ENCODE measurements around the gene BECN2. TPM values are rescaled to one million over a fixed set of nuclear protein-coding genes. Genes with fewer than 3 reads are reported as not detected.
A peak's percentile ranks its signal among the peaks of the same experiment; 100 is the strongest.
"Not testable (repeated sequence)": the region's sequence is repeated elsewhere in the genome, so short reads cannot be mapped to it uniquely, and the experiment has no call there.

The BECN2 gene
- total RNA-seq, 4 donors from 2014 or later, result not detected

- Histone ChIP-seq H3K27me3 (no peaks in the 10 kb centered on the region), H3K4me3 (no peak overlapping the region), H3K9me3 (no peaks in the 10 kb centered on the region), H3K27ac (no peak overlapping the region), H3K4me1 (no peaks in the 10 kb centered on the region), H3K36me3 (no peaks in the 10 kb centered on the region)
- TF ChIP-seq CTCF (IDR thresholded peaks at IDR 0.05) (no peak), POLR2A (IDR thresholded peaks at IDR 0.05) (no peak)
- WGBS, 2 donors, result 61 to 68% methylated on average over 6 of the region's 6 CpGs
- DNase-seq, result no peak
- intact Hi-C loops (cut with DNase I), result no loop called here
Measured at GRCh38 chr1:241976229-241976628, 18.7 kb downstream of the BECN2 start.

GRCh38 chr1:241979071-241979470 lies 21.5 kb downstream of the BECN2 start:
- Histone ChIP-seq H3K4me3 (no peak overlapping the region), H3K27me3 (no peaks in the 10 kb centered on the region), H3K36me3 (no peaks in the 10 kb centered on the region), H3K4me1 (no peaks in the 10 kb centered on the region), H3K9me3 (no peaks in the 10 kb centered on the region), H3K27ac (no peak overlapping the region)
- no peak for DNase-seq
- 90% methylated on average over 17 to 18 of the region's 18 CpGs for WGBS, 2 donors
- TF ChIP-seq POLR2A (IDR thresholded peaks at IDR 0.05) (no peak), CTCF (IDR thresholded peaks at IDR 0.05) (no peak)
- intact Hi-C loops (cut with DNase I), result no loop called here

- 45 to 64% methylated on average over 1 of the region's 1 CpG for WGBS, 2 donors
Measured at GRCh38 chr1:241979926-241980325, 22.4 kb downstream of the BECN2 start.

GRCh38 chr1:241985787-241986186 lies 28.2 kb downstream of the BECN2 start:
- no peak overlapping the region for H3K4me3 ChIP-seq
- H3K27ac ChIP-seq, result no peak overlapping the region
- intact Hi-C loops (cut with DNase I), result loop anchor here (10.0 kb wide), 2 partner anchors 81 to 371 kb away; no protein-coding TSS in a partner anchor
- no peak for DNase-seq
- WGBS, 2 donors, result 62 to 70% methylated on average over 10 of the region's 10 CpGs
- TF ChIP-seq CTCF (IDR thresholded peaks at IDR 0.05) (peak in 3 of 6 experiments; percentile 18 to 46 (median 21)), POLR2A (IDR thresholded peaks at IDR 0.05) (no peak)
- H3K36me3 ChIP-seq, result no peaks in the 10 kb centered on the region
- H3K9me3 ChIP-seq, result no peaks in the 10 kb centered on the region
- no peaks in the 10 kb centered on the region for H3K4me1 ChIP-seq
- H3K27me3 ChIP-seq, result no peaks in the 10 kb centered on the region

More at GRCh38 chr1:241979926-241980325, 22.4 kb downstream of the BECN2 start:
- no peaks in the 10 kb centered on the region for H3K27me3 ChIP-seq
- H3K27ac ChIP-seq, result no peak overlapping the region
- no peaks in the 10 kb centered on the region for H3K4me1 ChIP-seq
- no peak overlapping the region for H3K4me3 ChIP-seq
- no peak for TF ChIP-seq CTCF (IDR thresholded peaks at IDR 0.05)
- TF ChIP-seq POLR2A (IDR thresholded peaks at IDR 0.05), result no peak
- no peaks in the 10 kb centered on the region for H3K9me3 ChIP-seq
- DNase-seq, result no peak
- H3K36me3 ChIP-seq, result no peaks in the 10 kb centered on the region
- intact Hi-C loops (cut with DNase I), result loop anchor here (10.0 kb wide), 2 partner anchors 75 to 365 kb away; no protein-coding TSS in a partner anchor

GRCh38 chr1:241988389-241988930 lies 30.9 kb downstream of the BECN2 start:
- not testable (repeated sequence) for H3K4me3 ChIP-seq, H3K27me3 ChIP-seq, H3K36me3 ChIP-seq, H3K4me1 ChIP-seq, H3K9me3 ChIP-seq, DNase-seq, H3K27ac ChIP-seq
- intact Hi-C loops (cut with DNase I), result loop anchor here (10.0 kb wide), 2 partner anchors 84 to 374 kb away; no protein-coding TSS in a partner anchor
- WGBS, 2 donors, result 64 to 78% methylated on average over 9 to 10 of the region's 10 CpGs

- WGBS, 2 donors, result 62 to 75% methylated on average over 8 to 10 of the region's 10 CpGs
- Histone ChIP-seq H3K4me1 (no peaks in the 10 kb centered on the region), H3K4me3 (no peak overlapping the region), H3K9me3 (no peaks in the 10 kb centered on the region), H3K27me3 (no peaks in the 10 kb centered on the region), H3K27ac (no peak overlapping the region), H3K36me3 (no peaks in the 10 kb centered on the region)
- intact Hi-C loops (cut with DNase I), result no loop called here
- no peak for DNase-seq
- TF ChIP-seq CTCF (IDR thresholded peaks at IDR 0.05), result no peak
Measured at GRCh38 chr1:241990040-241990439, 32.5 kb downstream of the BECN2 start.

Data from esophagus squamous epithelium (tissue), 5 donors.